Smooth muscle cell (in vitro differentiated cells): ENCODE results near the gene CLIP1. TPM values are rescaled to one million over a fixed set of nuclear protein-coding genes. Genes with fewer than 3 reads are reported as not detected.

ENCODE experiments used
- DNase-seq: peaks from one replicate; lab custom pipeline; 2025; ENCODE audit not compliant: unreplicated experiment; lab: John Stamatoyannopoulos, UW
- H2AFZ ChIP-seq: fragments of 200-600 bp; sonication (generic); 2 replicates; pipeline ENCODE4 v1.6.0; 2016; ENCODE audit warnings: antibody characterized with exemption, low read depth, mild to moderate bottlenecking
- H3F3A ChIP-seq: fragments of 200-600 bp; sonication (generic); 2 replicates; pipeline ENCODE4 v1.6.0; 2017; ENCODE audit warnings: antibody characterized with exemption, low read depth
- H3K27ac ChIP-seq: fragments of 200-600 bp; sonication (generic); 2 replicates; pipeline ENCODE4 v1.5.1; 2016; ENCODE audit warnings: low read depth, mild to moderate bottlenecking
- H3K27me3 ChIP-seq: fragments of 200-600 bp; sonication (generic); 2 replicates; pipeline ENCODE4 v1.6.1; 2016; ENCODE audit warnings: low read depth, mild to moderate bottlenecking
- H3K36me3 ChIP-seq: fragments of 200-600 bp; sonication (generic); 2 replicates; pipeline ENCODE4 v1.5.1; 2016; ENCODE audit warnings: low read depth
- H3K4me1 ChIP-seq: fragments of 200-600 bp; sonication (generic); 2 replicates; pipeline ENCODE4 v1.5.1; 2016; ENCODE audit warnings: low read depth
- H3K4me2 ChIP-seq: fragments of 200-600 bp; sonication (generic); 2 replicates; pipeline ENCODE4 v1.6.0; 2016; ENCODE audit warnings: mild to moderate bottlenecking
- H3K4me3 ChIP-seq: fragments of 200-600 bp; sonication (generic); 2 replicates; pipeline ENCODE4 v1.5.1; 2016; ENCODE audit warnings: mild to moderate bottlenecking
- H3K79me2 ChIP-seq: fragments of 200-600 bp; sonication (generic); 2 replicates; pipeline ENCODE4 v1.6.0; 2016; ENCODE audit warnings: low read depth, mild to moderate bottlenecking
- H3K9ac ChIP-seq: fragments of 200-600 bp; sonication (generic); 2 replicates; pipeline ENCODE4 v1.6.0; 2016; ENCODE audit warnings: low read depth
- H3K9me3 ChIP-seq: fragments of 200-600 bp; sonication (generic); replicated peaks from 2 replicates; pipeline ENCODE4 v1.5.1; 2016; ENCODE audit warnings: low read depth
- H4K20me1 ChIP-seq: fragments of 200-600 bp; sonication (generic); 2 replicates; pipeline ENCODE4 v1.6.0; 2016; ENCODE audit warnings: low read depth
- CTCF ChIP-seq: fragments of 200-600 bp; sonication (generic); IDR thresholded peaks from 2 replicates; pipeline ENCODE4 v1.5.1; 2017; ENCODE audit warnings: borderline replicate concordance, mild to moderate bottlenecking, antibody characterized with exemption; ENCODE audit not compliant: insufficient read depth, poor library complexity, severe bottlenecking
- WGBS: methylation state at CpG from one replicate; pipeline ENCODE4 v1.1.7; 2016; ENCODE audit warnings: low lambda C conversion rate; 5-methylcytosine and 5-hydroxymethylcytosine counted together
- polyA plus RNA-seq: library from polyadenylated mRNA; unstranded; fragments of >200 nt; fragmentation: Nextera tagmentation; extraction: Ambion mirVana; gene quantifications from 2 replicates; pipeline ENCODE4 v1.2.1, GENCODE V29; 2016
- total RNA-seq: library from RNA; depleted of rRNA; stranded (reverse); fragments of >200 nt; gene quantifications from 2 replicates; pipeline ENCODE4 v1.2.3, GENCODE V29; 2014

The CLIP1 gene
- total and polyA plus RNA-seq, 2 experiments from 2014 or later = 15.3 to 40.4 TPM

- no peaks in the 10 kb centered on the region for H3K4me1 ChIP-seq
- H3F3A ChIP-seq = no peaks in the 10 kb centered on the region
- DNase-seq = no peak
- no peak overlapping the region for H3K27ac ChIP-seq
- no peak overlapping the region for H3K4me3 ChIP-seq
- H3K9me3 ChIP-seq = no peaks in the 10 kb centered on the region
- H4K20me1 ChIP-seq = no peaks in the 10 kb centered on the region
- no peak overlapping the region for H2AFZ ChIP-seq
- H3K79me2 ChIP-seq = no peaks in the 10 kb centered on the region
- H3K36me3 ChIP-seq = peaks cover 9% of the 10 kb centered on the region
- 95% methylated on average over 8 of the region's 8 CpGs for WGBS
- no peak overlapping the region for H3K4me2 ChIP-seq
- TF ChIP-seq CTCF = no peak
- H3K27me3 ChIP-seq = no peaks in the 10 kb centered on the region
- H3K9ac ChIP-seq = no peak overlapping the region
Measured at GRCh38 chr12:122352394-122352793, 70.1 kb downstream of the CLIP1 start.

GRCh38 chr12:122350141-122350848 lies 72.2 kb downstream of the CLIP1 start:
- H4K20me1 ChIP-seq = no peaks in the 10 kb centered on the region
- no peak overlapping the region for H2AFZ ChIP-seq
- WGBS = 92% methylated on average over 7 of the region's 7 CpGs
- TF ChIP-seq CTCF = no peak
- H3K79me2 ChIP-seq = no peaks in the 10 kb centered on the region
- no peak overlapping the region for H3K27ac ChIP-seq
- no peaks in the 10 kb centered on the region for H3K9me3 ChIP-seq
- no peak overlapping the region for H3K4me2 ChIP-seq
- H3K9ac ChIP-seq = no peak overlapping the region
- H3F3A ChIP-seq = no peaks in the 10 kb centered on the region
- no peak for DNase-seq
- H3K4me3 ChIP-seq = no peak overlapping the region
- peaks cover 9% of the 10 kb centered on the region for H3K36me3 ChIP-seq
- no peaks in the 10 kb centered on the region for H3K4me1 ChIP-seq
- H3K27me3 ChIP-seq = no peaks in the 10 kb centered on the region

- H3K36me3 ChIP-seq = peaks cover 9% of the 10 kb centered on the region
- no peak for TF ChIP-seq CTCF
- no peak overlapping the region for H3K27ac ChIP-seq
- no peaks in the 10 kb centered on the region for H3F3A ChIP-seq
- no peaks in the 10 kb centered on the region for H3K9me3 ChIP-seq
- H2AFZ ChIP-seq = no peak overlapping the region
- H3K4me3 ChIP-seq = no peak overlapping the region
- no peaks in the 10 kb centered on the region for H3K4me1 ChIP-seq
- H3K4me2 ChIP-seq = no peak overlapping the region
- H3K27me3 ChIP-seq = no peaks in the 10 kb centered on the region
- no peaks in the 10 kb centered on the region for H3K79me2 ChIP-seq
- WGBS = 90% methylated on average over 4 of the region's 4 CpGs
- no peak for DNase-seq
- no peaks in the 10 kb centered on the region for H4K20me1 ChIP-seq
- no peak overlapping the region for H3K9ac ChIP-seq
Measured at GRCh38 chr12:122349078-122349477, 73.4 kb downstream of the CLIP1 start.

- TF ChIP-seq CTCF = no peak
- Histone ChIP-seq H3K4me1 (no peaks in the 10 kb centered on the region), H3K36me3 (peaks cover 9% of the 10 kb centered on the region), H4K20me1 (no peaks in the 10 kb centered on the region), H2AFZ (no peak overlapping the region), H3K27me3 (no peaks in the 10 kb centered on the region), H3K9me3 (no peaks in the 10 kb centered on the region), H3K27ac (no peak overlapping the region), H3K4me3 (no peak overlapping the region), H3K79me2 (no peaks in the 10 kb centered on the region), H3K9ac (no peak overlapping the region), H3F3A (no peaks in the 10 kb centered on the region), H3K4me2 (no peak overlapping the region)
- 64% methylated on average over 4 of the region's 4 CpGs for WGBS
- no peak for DNase-seq
Measured at GRCh38 chr12:122348505-122348904, 74.0 kb downstream of the CLIP1 start.
